GM19395 (cell line): ENCODE data around the gene CLRN3.

Experiments used
- ATAC-seq: cut with Tn5 transposase; IDR thresholded peaks from one replicate; pipeline ENCODE4 v1.9.1; 2021; ENCODE audit warnings: mild to moderate bottlenecking, moderate library complexity; ENCODE audit not compliant: unreplicated experiment

The CLRN3 gene

DNA sequence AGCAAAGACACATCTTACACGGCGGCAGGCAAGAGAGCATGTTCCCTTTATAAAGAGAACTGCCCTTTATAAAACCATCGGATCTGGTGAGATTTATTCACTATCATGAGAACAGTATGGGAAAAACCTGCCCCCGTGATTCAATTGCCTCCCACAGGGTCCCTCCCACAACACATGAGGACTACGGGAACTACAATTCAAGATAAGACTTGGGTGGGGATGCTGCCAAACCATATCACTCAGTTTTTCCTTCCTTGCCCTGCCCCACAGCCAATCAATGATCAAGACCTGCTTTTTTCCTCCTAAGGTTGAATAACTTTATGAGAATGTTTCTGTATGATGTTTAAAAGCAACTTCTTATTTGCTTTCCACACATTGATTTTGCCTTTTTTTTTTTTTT, 11.0 kb upstream of the CLRN3 start:
- no peak for ATAC-seq

DNA sequence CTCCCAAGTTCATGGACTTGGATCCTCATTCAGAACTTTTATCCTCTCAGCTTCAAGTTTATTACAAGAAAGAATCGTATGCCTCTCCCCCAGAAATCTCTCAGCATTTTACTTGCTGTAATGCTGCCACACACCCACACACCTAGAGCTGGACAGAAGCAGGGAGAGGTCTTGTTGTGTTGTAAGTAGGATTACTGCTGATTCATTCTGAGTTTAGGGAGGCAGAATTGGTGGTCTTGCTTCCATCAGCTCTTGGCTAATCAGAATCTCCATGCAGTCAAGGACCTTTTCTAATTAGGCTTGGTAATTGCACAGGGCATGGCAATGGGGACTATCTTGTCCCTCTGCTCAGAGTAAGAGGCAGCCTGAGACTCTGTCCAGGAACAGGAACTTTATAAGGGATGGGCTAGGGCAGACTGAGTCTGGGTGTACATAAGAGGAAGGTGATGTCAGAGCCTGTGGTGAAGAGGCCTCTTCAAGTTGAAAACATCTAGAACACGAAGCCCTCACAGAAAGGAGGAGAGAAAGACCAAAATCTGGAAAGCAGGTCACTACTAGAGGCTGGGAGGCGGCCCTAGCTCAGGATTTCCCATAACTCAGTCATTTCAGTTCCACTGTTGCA, 7.1 kb upstream of the CLRN3 start:
- ATAC-seq: no peak

DNA sequence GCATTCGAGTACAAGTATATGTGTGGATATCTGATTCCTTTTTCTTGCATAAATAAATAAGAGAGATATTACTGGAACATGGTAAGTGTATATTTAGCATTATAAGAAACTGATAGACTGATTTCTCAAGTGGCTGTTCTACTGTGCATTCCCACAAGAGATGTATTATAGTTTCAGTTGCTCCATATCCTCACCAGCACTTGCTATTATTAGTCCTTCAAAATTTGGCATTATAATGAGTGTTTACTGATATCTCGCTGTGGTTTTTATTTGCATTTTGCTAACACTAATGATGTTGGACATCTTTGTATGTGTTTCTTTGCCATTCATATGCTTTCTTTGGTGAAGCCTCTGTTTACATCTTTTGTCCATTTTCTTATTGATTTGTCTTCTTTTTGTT, 4.4 kb upstream of the CLRN3 start:
- ATAC-seq: no peak

DNA sequence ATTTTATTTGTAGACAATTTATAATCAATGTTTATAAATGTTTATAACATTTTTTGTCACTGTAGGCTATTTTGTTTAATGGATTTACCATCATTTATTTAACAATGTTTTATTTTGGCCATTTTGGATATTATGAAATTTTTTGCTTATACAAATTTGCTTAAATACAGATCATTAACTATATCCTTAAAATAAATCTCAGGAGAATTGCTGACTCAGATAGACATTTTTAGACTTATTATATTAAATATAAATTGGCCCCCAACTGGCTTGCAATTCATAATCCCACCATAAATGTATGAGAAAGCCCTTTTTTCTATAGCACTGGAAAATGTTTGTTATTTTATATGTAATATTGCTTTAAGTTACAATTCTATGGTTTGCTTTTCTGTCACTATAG, 3.8 kb upstream of the CLRN3 start:
- no peak for ATAC-seq

DNA sequence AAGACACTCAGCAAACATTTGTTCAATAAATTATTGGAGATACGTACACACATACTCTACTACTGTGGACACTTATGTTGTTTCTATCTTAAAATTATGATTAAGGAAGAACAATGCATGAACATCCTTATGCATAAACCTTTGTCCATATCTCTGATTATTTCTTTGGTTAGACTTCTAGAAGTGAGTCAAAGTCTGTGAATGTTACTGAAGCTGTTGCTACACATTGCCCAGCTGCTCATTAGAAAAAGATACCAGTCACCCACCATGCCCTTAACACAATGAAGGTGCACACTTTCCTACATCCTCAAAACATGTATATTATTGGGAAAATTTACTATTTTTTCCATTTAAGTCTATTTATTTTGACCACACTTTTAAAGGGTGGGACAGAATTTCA, 1.4 kb upstream of the CLRN3 start:
- ATAC-seq: no peak

DNA sequence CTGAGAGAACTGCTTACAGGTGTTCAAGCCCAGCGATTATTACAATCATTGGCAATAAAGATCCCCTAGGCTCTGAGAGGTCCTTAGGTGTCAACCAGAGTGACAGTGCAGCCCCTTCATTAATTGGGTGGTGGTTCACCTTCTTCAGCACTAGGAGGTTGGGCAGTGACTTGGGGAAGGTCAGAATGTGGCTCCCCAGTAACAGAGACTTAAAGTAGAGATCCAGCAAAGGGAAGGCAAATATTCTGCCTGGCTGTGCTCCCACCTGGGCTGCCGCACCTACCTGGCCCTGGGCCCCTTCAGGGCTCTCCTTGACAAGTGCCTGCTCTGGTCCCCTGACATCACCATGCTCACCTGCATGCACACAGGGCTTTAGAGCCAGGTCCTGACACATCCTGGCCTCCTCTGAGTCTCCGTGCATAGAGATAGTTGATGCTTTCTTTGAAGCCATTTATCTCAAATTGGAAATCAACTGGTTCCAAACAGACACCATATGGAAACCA, 1.9 kb downstream of the CLRN3 start:
- no peak for ATAC-seq

DNA sequence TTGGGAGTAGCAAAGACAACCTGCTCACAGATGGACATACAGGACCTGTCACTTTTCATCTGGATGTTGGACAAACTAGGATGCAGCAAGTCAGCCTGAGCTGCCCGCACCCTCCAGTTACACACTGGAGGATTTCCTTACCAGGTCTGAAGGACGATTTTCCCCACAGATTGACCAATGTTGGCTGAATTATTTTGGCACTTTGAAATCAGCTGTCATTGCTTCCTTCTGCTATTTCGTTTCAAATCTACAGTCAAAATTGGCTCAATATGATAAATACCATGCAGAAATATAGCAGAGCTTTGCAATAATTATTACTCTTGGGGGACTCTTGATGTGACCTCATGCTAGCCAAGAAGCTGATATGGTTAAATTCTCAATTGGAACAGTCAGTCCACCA, 2.5 kb downstream of the CLRN3 start:
- no peak for ATAC-seq

DNA sequence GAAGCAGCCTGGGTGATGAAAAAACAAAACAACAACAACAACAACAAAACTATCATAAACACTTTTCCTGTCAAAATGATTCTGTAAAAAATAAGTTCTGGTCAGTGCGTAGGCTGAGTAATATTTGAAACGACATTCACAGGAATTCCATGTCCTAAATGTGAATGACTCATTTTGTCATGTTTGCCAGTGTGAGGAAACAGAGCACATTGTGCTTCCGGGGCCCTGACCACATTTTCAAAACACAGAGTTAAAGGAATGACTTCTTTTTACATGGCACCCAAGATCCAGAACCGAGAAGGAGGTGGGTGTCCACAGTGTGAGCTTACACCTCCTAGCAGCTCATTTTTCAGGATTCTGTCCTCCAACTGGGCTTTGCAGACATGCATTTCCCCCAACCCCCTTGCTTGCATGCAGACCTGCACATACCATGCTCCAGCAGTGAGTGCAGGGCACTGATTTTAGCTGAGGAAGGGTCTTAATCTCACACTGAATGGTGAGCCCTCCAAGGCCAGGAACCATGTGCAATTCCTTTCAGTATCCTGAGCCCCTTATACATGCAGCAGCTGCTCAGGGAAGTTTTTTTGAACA, 3.0 kb downstream of the CLRN3 start:
- no peak for ATAC-seq

DNA sequence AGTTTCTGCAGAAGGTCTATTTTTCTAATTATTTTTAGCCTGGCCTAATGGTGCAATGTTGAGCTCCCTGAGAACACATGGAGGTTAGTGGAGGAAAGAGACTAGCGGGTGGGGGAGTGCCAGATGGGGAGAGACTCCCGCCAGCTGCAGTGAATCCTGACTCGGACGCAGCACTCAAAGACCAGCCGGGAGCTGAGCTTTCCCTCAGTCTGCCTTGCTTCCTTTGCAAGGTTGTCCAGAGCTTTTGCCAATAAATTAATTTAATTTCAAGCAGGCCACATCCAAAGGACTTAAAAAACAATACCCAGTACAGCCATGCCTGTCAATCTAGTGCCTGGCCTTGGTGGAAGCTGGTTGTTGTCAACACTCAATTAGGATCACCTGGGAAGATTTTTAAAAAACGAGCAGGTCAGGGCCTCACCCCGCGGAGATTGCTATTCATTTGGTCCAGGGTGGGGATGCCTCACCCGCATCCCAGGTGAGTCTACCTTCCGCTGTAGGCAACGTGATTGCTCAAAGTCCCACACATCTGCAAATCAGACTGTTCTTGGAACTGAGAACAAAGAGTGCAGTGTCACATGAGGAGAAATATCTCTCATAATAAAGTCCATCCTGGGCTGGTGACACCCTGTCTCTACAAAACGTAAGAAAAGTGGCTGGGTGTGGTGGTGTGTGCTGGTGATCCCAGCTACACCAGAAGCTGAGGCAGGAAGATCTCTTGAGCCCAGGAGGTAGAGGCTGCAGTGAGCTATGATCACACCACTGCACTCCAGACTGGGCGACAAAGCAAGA, 4.0 kb downstream of the CLRN3 start:
- ATAC-seq: no peak

DNA sequence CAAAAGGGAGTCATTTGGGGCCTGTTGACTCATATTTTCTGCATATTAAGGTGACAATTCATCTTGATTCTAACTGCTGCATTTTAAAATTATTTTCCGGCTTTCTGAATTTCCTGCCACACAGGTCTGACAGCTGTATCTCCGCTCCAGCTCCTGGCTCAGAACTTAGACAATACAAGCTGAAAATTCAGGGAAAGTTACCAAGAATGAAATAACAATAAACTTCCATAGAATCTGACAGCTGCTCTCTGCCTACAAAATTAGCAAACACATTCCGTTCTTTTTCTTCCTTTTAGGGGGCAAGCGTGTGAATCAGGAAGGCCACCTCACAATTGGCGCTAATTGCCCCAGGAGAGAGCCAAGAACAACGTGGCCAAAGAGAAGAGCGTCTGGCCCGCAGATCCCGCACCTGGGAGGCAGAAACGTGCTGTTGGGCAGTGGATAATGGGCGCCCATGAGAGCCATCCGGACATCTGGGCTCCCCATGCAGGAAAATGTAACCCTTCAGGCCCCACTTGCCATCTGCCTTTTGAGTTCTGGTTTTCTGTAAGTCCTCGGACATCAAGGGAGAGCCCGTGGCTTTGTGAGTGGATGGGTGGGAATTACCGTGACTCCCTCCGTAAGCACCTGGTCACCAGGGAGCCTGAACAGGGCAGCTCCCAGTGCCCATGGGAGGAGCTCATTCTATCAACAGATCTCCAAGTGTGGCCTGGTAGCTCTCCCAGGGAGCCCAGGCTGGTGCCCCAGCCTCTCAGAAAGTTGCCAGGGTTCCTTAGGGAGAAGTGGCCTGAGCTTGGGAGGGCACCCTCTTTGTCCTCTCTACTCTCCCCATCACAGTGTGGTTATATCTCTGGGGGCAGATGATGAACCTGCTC, 5.0 kb downstream of the CLRN3 start:
- ATAC-seq: no peak

DNA sequence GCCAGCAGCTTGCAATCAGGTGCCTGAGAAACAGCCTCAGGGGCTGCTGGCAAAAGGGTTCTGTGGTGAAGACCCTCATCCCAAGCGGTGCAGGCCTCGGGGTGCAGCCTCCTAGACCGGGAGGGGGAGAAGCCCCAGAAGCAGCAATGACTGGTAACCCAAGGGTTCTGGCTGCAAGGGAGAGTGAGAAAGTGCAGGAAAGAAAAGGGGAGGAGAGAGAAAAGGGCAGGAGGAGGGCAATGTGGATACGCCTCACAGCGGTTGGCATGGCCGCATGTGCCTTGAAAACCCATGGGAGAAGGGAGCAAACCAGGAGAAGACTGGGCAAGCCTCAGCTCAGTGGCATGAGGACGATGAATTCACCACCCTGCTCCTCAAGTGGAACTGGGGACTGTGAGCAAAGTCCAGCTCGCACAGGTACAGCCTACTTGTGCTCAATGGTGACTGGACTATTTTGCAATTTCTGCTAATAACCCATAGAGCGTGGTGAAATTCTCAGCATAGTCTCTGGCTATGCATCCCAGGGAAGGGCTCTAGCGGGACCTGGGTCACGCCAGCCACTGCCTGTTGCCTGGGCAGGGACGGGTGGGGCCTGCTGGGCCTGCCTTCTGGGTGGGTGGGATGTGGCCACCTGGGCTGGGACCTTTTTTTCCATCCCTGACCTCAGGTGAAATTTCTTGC, 6.2 kb downstream of the CLRN3 start:
- ATAC-seq: no peak

DNA sequence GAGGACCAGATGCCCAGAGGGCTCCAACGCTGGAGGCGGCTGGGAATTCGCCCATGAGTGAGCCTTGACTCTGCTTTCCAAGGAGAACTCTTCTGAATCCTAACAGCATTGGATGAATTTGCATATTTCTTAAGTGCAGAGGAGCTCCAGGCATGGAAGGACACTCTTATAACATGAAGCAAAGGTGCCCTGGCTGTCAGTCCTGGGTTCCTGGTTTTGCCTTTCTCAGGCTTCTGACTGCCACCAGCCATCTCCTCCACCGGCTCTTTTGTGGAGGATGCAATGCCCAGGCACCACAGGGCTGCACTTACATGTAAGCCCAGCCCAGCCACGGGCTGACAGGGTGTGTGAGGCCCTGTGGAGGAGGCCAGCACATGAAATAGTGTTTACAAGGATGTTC, 8.2 kb downstream of the CLRN3 start:
- no peak for ATAC-seq

DNA sequence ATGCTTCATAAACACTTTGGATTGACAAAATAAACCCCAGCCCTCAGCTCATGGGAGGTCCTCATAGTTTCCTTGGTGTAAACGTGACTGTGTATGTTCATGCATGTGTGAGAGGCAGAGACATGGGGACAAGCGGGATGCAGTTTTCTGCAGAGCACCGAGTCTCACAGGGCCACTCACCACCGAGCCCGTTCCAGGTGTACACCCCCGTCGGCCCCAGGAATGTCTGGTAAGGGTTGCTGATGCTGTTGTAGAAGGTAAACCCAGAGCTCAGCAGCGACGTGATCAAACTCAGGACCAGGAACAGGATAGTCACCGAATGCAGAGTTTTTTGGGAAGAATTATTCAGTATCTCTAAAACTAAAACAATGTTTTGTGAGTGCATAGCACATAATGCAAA, 9.2 kb downstream of the CLRN3 start:
- ATAC-seq: no peak

DNA sequence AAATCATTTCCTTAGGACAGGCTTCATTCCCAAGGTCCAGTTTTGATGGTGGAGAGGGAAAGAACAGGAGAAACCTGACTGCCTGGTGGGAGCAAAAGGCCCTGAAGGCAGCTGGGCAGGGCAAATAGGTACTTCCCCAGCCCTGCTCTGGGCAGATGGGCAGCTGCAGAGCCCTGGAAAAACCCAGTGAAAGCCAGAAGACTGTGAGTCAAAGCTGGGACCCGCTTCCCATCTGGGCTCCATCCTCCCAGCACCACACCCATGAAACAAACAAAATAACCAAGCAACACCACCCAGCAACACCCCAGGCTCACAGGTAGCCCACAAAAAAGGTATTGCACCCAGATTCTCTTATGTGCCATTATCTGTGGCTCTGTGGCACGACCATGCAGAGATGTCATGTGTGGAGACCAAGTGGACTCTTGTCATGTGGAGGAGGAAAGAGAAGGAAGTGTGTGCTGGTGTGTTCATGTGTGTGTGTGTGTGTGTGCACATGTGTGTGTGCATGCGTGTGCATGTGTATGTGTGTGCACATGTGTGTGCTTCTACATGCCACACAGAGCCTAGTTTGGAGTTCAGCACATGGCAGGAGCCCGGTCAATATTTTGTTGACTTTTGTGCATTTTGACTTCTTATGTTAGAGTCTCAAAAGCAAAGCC, 9.8 kb downstream of the CLRN3 start:
- no peak for ATAC-seq

DNA sequence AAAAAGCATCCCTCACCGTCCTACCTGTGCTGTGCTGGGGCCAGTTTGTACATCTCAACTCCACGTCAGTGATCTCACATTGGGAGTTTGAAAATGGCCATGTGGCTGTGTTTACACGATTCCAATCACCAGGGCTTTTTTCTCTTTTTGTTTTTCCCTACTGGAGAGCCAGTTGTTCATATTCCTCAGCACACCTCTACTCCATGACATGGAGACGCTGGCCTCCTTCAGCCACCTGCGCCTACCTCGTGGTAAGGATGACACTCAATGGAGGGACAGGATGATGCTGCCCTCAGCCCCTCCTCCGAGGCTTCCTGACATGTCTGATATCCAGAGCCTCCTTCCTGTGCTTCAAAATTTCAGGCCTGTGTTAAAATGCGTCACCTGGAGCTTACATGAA, 10.3 kb downstream of the CLRN3 start:
- no peak for ATAC-seq

DNA sequence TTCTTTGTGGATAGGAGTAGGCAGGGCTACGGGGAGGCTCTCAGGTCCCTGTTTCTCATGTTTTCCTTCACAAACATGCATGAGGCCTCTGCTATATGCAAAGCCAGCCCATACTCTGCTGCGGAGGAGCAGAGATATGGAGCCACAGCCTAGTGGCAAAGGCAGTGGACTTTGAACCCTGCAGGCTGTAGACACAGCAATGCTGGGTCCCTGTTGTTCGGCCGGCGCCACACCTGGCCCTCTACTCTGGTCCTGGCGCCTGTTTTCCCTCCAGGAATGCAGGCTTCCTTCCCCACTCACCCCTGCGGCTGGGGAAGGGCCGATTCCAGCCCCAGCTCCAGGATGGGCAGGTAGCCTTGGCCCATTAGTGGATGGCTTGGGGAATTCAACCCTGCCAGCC, 11.5 kb downstream of the CLRN3 start:
- no peak for ATAC-seq

DNA sequence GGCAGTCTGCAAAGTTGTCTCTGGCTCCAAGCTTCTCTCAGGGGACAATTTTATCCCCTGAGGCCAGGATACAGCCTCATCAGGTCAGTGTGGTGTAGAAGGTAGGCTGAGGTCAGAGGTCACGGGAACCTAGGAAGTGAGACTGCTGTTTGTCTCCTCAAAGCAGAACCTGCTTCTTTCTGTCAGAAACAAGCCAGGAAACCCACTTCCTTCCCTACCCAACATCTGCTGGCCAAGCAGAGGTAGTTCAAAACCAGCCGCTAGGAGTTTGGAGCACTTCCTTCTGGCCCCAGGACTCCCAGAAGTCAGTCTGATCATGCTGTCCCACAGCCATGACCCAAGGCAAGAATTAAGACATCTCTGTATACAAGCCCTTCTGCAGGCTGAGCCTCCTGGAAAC, 12.2 kb downstream of the CLRN3 start:
- ATAC-seq: no peak

DNA sequence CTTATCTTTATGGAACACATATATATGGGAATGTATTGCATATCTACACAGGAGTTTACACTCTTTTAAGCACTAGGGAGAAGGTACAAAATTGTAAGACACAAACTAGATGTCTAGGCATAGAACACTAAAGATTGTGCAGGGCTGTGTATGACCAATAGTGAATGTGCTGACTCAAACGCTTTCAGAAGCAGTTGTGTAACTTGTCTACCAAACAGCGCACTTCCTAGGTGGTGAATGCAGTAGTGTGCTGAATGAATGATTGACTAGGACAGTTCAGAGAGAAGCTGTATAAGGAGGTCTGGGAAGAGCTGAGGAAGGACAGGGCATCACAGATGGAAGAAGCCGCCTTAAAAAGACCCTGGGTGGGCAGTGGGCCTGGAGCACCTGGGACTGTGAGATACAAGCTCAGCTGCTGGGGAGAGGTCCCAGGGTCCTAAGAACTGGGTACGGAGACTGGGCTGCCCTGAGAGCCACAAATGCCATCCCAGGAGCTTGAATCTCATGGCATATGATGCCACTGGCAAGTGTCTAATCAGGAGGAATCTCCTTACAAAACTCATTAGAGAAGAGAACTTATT, 14.2 kb downstream of the CLRN3 start:
- ATAC-seq: no peak

DNA sequence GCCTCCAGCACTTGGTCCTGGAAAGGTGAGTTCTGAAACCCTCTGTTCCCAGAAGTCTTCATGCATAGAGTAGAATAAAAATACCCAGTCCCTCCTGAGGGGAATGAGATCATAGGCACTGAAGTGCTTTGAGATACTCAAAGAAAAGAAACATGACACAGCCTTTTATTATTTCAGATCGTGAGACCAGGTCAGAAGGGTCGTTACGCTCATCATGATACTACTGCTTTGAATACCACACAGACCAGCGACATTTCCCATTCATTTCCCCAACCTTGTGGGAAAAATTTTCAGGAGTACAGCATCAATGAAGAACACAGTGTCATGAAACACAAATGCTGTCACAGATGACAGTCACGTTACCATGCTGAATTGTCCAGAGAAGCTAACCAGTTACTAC, 15.0 kb downstream of the CLRN3 start:
- no peak for ATAC-seq

DNA sequence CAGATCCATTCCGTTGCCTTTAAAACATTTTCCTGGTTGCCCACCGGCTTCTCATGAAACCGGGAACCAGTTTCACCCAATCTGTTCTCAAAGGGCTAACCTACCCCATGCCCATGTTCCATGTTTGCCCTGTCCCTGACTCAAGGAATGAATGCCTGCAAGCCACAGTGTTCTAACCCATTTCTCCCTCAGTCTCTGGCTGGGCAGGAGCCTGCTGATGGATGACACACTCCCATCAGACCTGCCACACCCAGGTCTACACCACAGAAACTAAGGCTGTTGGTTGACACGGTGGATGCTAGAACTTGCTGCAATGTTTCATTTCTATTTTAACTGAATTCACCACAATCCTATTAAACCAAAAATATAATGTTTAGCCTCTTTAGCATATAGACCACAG, 15.6 kb downstream of the CLRN3 start:
- ATAC-seq: no peak
